HepG2 (cell line): Measurements from ENCODE around the gene ADAMTS17. TPM values are rescaled to one million over a fixed set of nuclear protein-coding genes. Genes with fewer than 3 reads are reported as not detected.

ENCODE experiments used
- CHD2 ChIP-seq: IDR thresholded peaks from 2 replicates; pipeline ENCODE4 v1.6.1; 2011; ENCODE audit warnings: low read depth, low read length, improper control_type of control experiment
- DPF2 ChIP-seq: sonication (generic); formaldehyde crosslinking; IDR thresholded peaks from 2 replicates; pipeline ENCODE4 v1.4.0; 2020; ENCODE audit warnings: mild to moderate bottlenecking, low read depth, missing genetic modification reagents, borderline replicate concordance
- EEA1 ChIP-seq: sonication (generic); formaldehyde crosslinking; IDR thresholded peaks from 2 replicates; pipeline ENCODE4 v1.5.1; 2020; ENCODE audit warnings: mild to moderate bottlenecking, missing genetic modification reagents, borderline replicate concordance
- EED ChIP-seq: sonication (generic); formaldehyde crosslinking; IDR thresholded peaks from 2 replicates; pipeline ENCODE4 v1.5.0; 2020; ENCODE audit warnings: mild to moderate bottlenecking, missing genetic modification reagents
- GABPB1 ChIP-seq: IDR thresholded peaks from 2 replicates; pipeline ENCODE4 v1.6.1; 2016; ENCODE audit warnings: mild to moderate bottlenecking, missing genetic modification reagents, moderate library complexity, missing compliant biosample characterization
- HNF4G ChIP-seq, 2 experiments: sonication (generic) in 1 of 2; formaldehyde crosslinking in 1 of 2; IDR thresholded peaks; 2 replicates each; pipeline versions ENCODE4 v1.4.0 to v1.6.1; 2011 to 2020; ENCODE audit warnings: borderline replicate concordance in 2 of 2, low read depth in 2 of 2, mild to moderate bottlenecking in 2 of 2, low read length in 1 of 2, missing genetic modification reagents in 1 of 2, moderate library complexity in 1 of 2
- HNRNPH1 ChIP-seq: fragments of 200-400 bp; formaldehyde crosslinking; optimal IDR thresholded peaks from 2 replicates; pipeline ENCODE3; 2017; ENCODE audit warnings: mild to moderate bottlenecking, low read depth, low read length
- IKZF1 ChIP-seq: fragments of 450-650 bp; IDR thresholded peaks from 2 replicates; pipeline ENCODE4 v1.7.1; 2016
- LCORL ChIP-seq, 2 experiments: fragments of 450-650 bp in 1 of 2; sonication (generic) in 1 of 2; formaldehyde crosslinking in 1 of 2; IDR thresholded peaks; 2 replicates each; pipeline versions ENCODE4 v1.5.0 to v1.6.1; 2017 to 2020; ENCODE audit warnings: antibody characterized with exemption in 1 of 2, missing genetic modification reagents in 1 of 2
- MYPOP ChIP-seq: sonication (generic); formaldehyde crosslinking; IDR thresholded peaks from 2 replicates; pipeline ENCODE4 v1.8.1; 2023; ENCODE audit warnings: mild to moderate bottlenecking, moderate library complexity, missing genetic modification reagents
- NCOA5 ChIP-seq: sonication (generic); formaldehyde crosslinking; IDR thresholded peaks from 2 replicates; pipeline ENCODE4 v1.4.0; 2020; ENCODE audit warnings: missing genetic modification reagents
- SOX5 ChIP-seq: IDR thresholded peaks from 2 replicates; pipeline ENCODE4 v1.6.1; 2016; ENCODE audit warnings: borderline replicate concordance
- SP5 ChIP-seq: IDR thresholded peaks from 2 replicates; pipeline ENCODE4 v1.6.1; 2016; ENCODE audit warnings: low read depth, borderline replicate concordance
- SYNCRIP ChIP-seq: fragments of 200-400 bp; formaldehyde crosslinking; IDR thresholded peaks from 2 replicates; pipeline ENCODE4 v1.6.1; 2018; ENCODE audit warnings: mild to moderate bottlenecking, low read depth, low read length; ENCODE audit not compliant: insufficient read depth
- TP53 ChIP-seq: sonication (generic); formaldehyde crosslinking; conservative IDR thresholded peaks from 2 replicates; pipeline ENCODE4 v1.4.0; 2020; ENCODE audit warnings: missing genetic modification reagents
- ZFP1 ChIP-seq: IDR thresholded peaks from 2 replicates; pipeline ENCODE4 v1.6.1; 2016
- ZNF24 ChIP-seq: fragments of 450-650 bp; IDR thresholded peaks from 2 replicates; pipeline ENCODE4 v1.6.1; 2017; ENCODE audit warnings: antibody characterized with exemption, mild to moderate bottlenecking
- ZNF362 ChIP-seq: sonication (generic); formaldehyde crosslinking; IDR thresholded peaks from 2 replicates; pipeline ENCODE4 v1.4.0; 2020; ENCODE audit warnings: missing genetic modification reagents, mild to moderate bottlenecking, borderline replicate concordance
- ZNF383 ChIP-seq: sonication (generic); formaldehyde crosslinking; IDR thresholded peaks from 2 replicates; pipeline ENCODE4 v1.4.0; 2020; ENCODE audit warnings: missing genetic modification reagents, mild to moderate bottlenecking, borderline replicate concordance
- ZNF549 ChIP-seq: sonication (generic); formaldehyde crosslinking; IDR thresholded peaks from 2 replicates; pipeline ENCODE4 v1.5.0; 2020; ENCODE audit warnings: missing genetic modification reagents
- ZNF556 ChIP-seq: sonication (generic); formaldehyde crosslinking; IDR thresholded peaks from 2 replicates; pipeline ENCODE4 v1.4.0; 2020; ENCODE audit warnings: mild to moderate bottlenecking, missing genetic modification reagents, borderline replicate concordance
- ZNF563 ChIP-seq: sonication (generic); formaldehyde crosslinking; IDR thresholded peaks from 2 replicates; pipeline ENCODE4 v1.8.0; 2022; ENCODE audit warnings: mild to moderate bottlenecking, moderate library complexity, missing genetic modification reagents
- polyA plus RNA-seq, 8 experiments: library from polyadenylated mRNA; depleted of rRNA in 3 of 8; stranded (reverse) in 7 of 8; unstranded in 1 of 8; fragments of >200 nt; fragmentation: Illumina TruSeq in 4 of 8; extraction: Trizol in 4 of 8; gene quantifications; 2 replicates each; pipeline versions ENCODE4 v1.2.1 to v1.2.3, GENCODE V29; 2011 to 2016; ENCODE audit warnings: low read depth in 4 of 8, missing spikeins in 1 of 8, mixed read lengths in 1 of 8; ENCODE audit not compliant: insufficient read depth in 1 of 8
- total RNA-seq, 5 experiments: library from RNA; depleted of rRNA; stranded (reverse); fragments of >200 nt; fragmentation: Illumina TruSeq; extraction: Trizol; gene quantifications; 2 replicates each; pipeline ENCODE4 v1.2.3, GENCODE V29; 2016; ENCODE audit warnings: low read depth in 1 of 5

Gene ADAMTS17
- total and polyA plus RNA-seq, 2 of the 13 experiments (the other 11 are each of a cell fraction or from before 2014, with no cell fraction given), result 0.02 to 0.04 TPM

DNA sequence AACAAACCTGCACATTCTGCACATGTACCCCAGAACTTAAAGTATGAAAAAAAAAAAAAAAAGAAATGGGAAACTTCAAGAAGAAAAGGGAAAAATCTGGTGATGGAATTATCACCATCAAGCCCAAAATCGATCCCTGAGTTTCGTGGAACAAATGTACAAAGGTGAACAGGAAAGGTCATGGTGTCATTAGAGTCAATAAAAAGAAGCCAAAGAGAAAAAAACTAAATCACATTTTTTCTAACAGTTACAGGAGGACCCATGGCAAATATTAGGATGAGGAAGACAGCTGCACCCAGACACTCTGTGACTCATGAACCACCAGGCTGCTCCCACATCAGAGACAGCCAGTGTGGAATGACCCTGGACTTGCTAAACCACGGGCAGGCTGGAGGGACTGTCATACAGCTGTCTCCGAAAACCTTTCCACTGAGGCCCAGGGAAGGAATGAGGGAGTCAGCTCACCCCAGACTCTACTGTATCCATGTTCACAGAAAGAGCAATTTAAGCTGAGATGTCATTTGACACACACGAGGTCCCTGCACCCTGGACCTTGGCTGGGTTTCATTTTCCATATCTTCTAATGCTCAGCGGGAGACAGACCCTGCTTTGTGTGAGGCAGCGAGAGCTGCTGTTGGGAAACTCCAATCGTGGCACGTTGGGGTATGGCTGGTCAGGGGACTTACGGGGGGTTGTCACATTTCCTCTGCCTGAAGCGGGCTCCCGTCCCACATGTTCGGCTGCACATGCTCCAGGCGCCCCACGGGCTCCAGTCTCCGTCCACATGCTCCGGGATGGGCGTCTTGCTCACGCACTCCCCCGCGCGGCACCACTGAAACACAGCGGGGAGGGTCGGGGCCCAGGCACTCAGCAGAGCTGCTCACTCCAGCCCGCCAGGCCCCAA is 210.2 kb downstream of the ADAMTS17 start (continued):
- TF ChIP-seq SOX5 (CRISPR knock-in tag), result no peak
- TF ChIP-seq HNF4G (IDR thresholded peaks at IDR 0.05; ENCODE audit: borderline replicate concordance, low read depth, low read length), result no peak
- no peak for TF ChIP-seq HNF4G (CRISPR knock-in tag; IDR thresholded peaks at IDR 0.05; ENCODE audit: borderline replicate concordance, low read depth)
- TF ChIP-seq DPF2, result no peak
- TF ChIP-seq NCOA5 (CRISPR knock-in tag), result no peak
- TF ChIP-seq CHD2, result no peak
- TF ChIP-seq ZNF556 (CRISPR knock-in tag), result no peak
- TF ChIP-seq GABPB1, result peak; percentile 86
- no peak for TF ChIP-seq SYNCRIP
- TF ChIP-seq EED (CRISPR knock-in tag), result no peak; the same call in none of the 2 replicates
- TF ChIP-seq HNRNPH1, result no peak
- TF ChIP-seq ZNF362, result no peak; the same call in 1 of the 2 replicates
- TF ChIP-seq SP5 (CRISPR knock-in tag), result no peak
- TF ChIP-seq ZFP1 (CRISPR knock-in tag), result no peak
- no peak for TF ChIP-seq LCORL (IDR thresholded peaks at IDR 0.05)
- TF ChIP-seq LCORL (CRISPR knock-in tag; IDR thresholded peaks at IDR 0.05), result no peak
- peak; percentile 90 for TF ChIP-seq EEA1 (CRISPR knock-in tag)
- no peak for TF ChIP-seq ZNF383
- TF ChIP-seq ZNF563 (CRISPR knock-in tag), result peak; percentile 69; the same call in 1 of the 2 replicates
- TF ChIP-seq TP53 (CRISPR knock-in tag), result 0 out of 2 replicates have a peak, but pooled peaks have one; percentile 53
- TF ChIP-seq ZNF24, result no peak
- TF ChIP-seq ZNF549, result no peak
- peak; percentile 87; the same call in 1 of the 2 replicates for TF ChIP-seq MYPOP (CRISPR knock-in tag)
- TF ChIP-seq IKZF1, result no peak
